Esophagus (tissue), 2 donors: Measurements from ENCODE around the gene SEC23A. TPM values are rescaled to one million over a fixed set of nuclear protein-coding genes. Genes with fewer than 3 reads are reported as not detected.
"Not testable (repeated sequence)": the region's sequence is repeated elsewhere in the genome, so short reads cannot be mapped to it uniquely, and the experiment has no call there.

Experiments
- H3K27ac ChIP-seq, 2 donors: one replicate each; pipeline ENCODE4 v1.5.1; 2013; ENCODE audit warnings: low read depth in 2 of 2, mild to moderate bottlenecking in 2 of 2, inconsistent platforms in 1 of 2, low read length in 1 of 2, moderate library complexity in 1 of 2
- H3K27me3 ChIP-seq, 2 donors: one replicate each; pipeline ENCODE4 v1.6.1; 2013; ENCODE audit warnings: low read length in 2 of 2, control low read depth in 1 of 2, mild to moderate bottlenecking in 1 of 2; ENCODE audit not compliant: insufficient read depth in 2 of 2, control insufficient read depth in 1 of 2
- H3K36me3 ChIP-seq, 2 donors: one replicate each; pipeline ENCODE4 v1.6.1; 2013; ENCODE audit warnings: low read length in 1 of 2; ENCODE audit not compliant: control insufficient read depth in 2 of 2, insufficient read depth in 2 of 2
- H3K4me1 ChIP-seq, 2 donors: one replicate each; pipeline ENCODE4 v1.6.1; 2013; ENCODE audit warnings: low read length in 1 of 2; ENCODE audit not compliant: control insufficient read depth in 2 of 2, insufficient read depth in 2 of 2
- H3K4me3 ChIP-seq, 2 donors: one replicate each; pipeline ENCODE4 v1.5.1; 2013; ENCODE audit warnings: low read length in 2 of 2, mild to moderate bottlenecking in 2 of 2, low read depth in 1 of 2, moderate library complexity in 1 of 2
- H3K9me3 ChIP-seq, 2 donors: one replicate each; pipeline ENCODE4 v1.6.1; 2013; ENCODE audit warnings: mild to moderate bottlenecking in 2 of 2, low read depth in 1 of 2, low read length in 1 of 2, moderate library complexity in 1 of 2; ENCODE audit not compliant: control insufficient read depth in 2 of 2, insufficient read depth in 1 of 2
- WGBS, 2 donors: extraction: QIAGEN DNeasy Blood & Tissue Kit; methylation state at CpG; one replicate each; pipeline ENCODE4 v1.1.7; 2013; 5-methylcytosine and 5-hydroxymethylcytosine counted together
- polyA plus RNA-seq, 2 donors: library from polyadenylated mRNA; stranded (reverse); fragments of 200-250 nt; gene quantifications; one replicate each; pipeline ENCODE4 v1.2.3, GENCODE V29; 2013
- donor health status: healthy with polysubstance abuse.
- donor health status: Bipolar disorder and iron deficiency.

The SEC23A gene
- polyA plus RNA-seq, 2 donors, result 5.9 to 12.2 TPM

- H3K9me3 ChIP-seq, H3K36me3 ChIP-seq, H3K4me1 ChIP-seq, H3K4me3 ChIP-seq, H3K27ac ChIP-seq, H3K27me3 ChIP-seq: not testable (repeated sequence)
- WGBS, 2 donors, result 94 to 96% methylated on average over 7 of the region's 7 CpGs
These were observed 33.7 kb downstream of the SEC23A start for GRCh38 chr14:39069169-39069805.

GRCh38 chr14:39060818-39061437 lies 42.1 kb downstream of the SEC23A start:
- H3K4me1 ChIP-seq, result no peaks in the 10 kb centered on the region
- H3K36me3 ChIP-seq, result peaks cover under 1 to 2% of the 10 kb centered on the region in 2 donors
- H3K27me3 ChIP-seq, result no peaks in the 10 kb centered on the region
- no peak overlapping the region for H3K27ac ChIP-seq
- H3K9me3 ChIP-seq, result peaks cover 1 to 8% of the 10 kb centered on the region in 2 donors
- H3K4me3 ChIP-seq, result no peak overlapping the region
- 92 to 95% methylated on average over 4 of the region's 4 CpGs for WGBS, 2 donors

GRCh38 chr14:39055786-39056474 lies 47.1 kb downstream of the SEC23A start:
- H3K27me3 ChIP-seq, result no peaks in the 10 kb centered on the region
- no peak overlapping the region for H3K4me3 ChIP-seq
- no peaks in the 10 kb centered on the region for H3K4me1 ChIP-seq
- no peak overlapping the region for H3K27ac ChIP-seq
- 89% methylated on average over 10 of the region's 10 CpGs for WGBS, 2 donors
- H3K36me3 ChIP-seq, result peaks cover 6 to 11% of the 10 kb centered on the region in 2 donors
- peaks cover 3 to 14% of the 10 kb centered on the region in 2 donors for H3K9me3 ChIP-seq

GRCh38 chr14:39052869-39053454 lies 50.1 kb downstream of the SEC23A start:
- not testable (repeated sequence) for H3K27ac ChIP-seq, H3K4me1 ChIP-seq, H3K27me3 ChIP-seq, H3K4me3 ChIP-seq
- Histone ChIP-seq H3K36me3 (peaks cover 6 to 15% of the 10 kb centered on the region in 2 donors), H3K9me3 (peaks cover 3 to 14% of the 10 kb centered on the region in 2 donors)
- 92 to 93% methylated on average over 5 of the region's 5 CpGs for WGBS, 2 donors

GRCh38 chr14:39050389-39050788 lies 52.6 kb downstream of the SEC23A start:
- H3K9me3 ChIP-seq, result peaks cover 0 to 3% of the 10 kb centered on the region in 2 donors
- no peak overlapping the region for H3K27ac ChIP-seq
- no peaks in the 10 kb centered on the region for H3K27me3 ChIP-seq
- no peak overlapping the region for H3K4me3 ChIP-seq
- peaks cover 3 to 17% of the 10 kb centered on the region in 2 donors for H3K36me3 ChIP-seq
- 76 to 80% methylated on average over 2 of the region's 2 CpGs for WGBS, 2 donors
- H3K4me1 ChIP-seq, result no peaks in the 10 kb centered on the region

GRCh38 chr14:39045889-39046288 lies 57.1 kb downstream of the SEC23A start:
- H3K27me3 ChIP-seq, H3K4me1 ChIP-seq, H3K27ac ChIP-seq, H3K9me3 ChIP-seq, H3K36me3 ChIP-seq, H3K4me3 ChIP-seq: not testable (repeated sequence)
- 96 to 97% methylated on average over 6 of the region's 6 CpGs for WGBS, 2 donors

DNA sequence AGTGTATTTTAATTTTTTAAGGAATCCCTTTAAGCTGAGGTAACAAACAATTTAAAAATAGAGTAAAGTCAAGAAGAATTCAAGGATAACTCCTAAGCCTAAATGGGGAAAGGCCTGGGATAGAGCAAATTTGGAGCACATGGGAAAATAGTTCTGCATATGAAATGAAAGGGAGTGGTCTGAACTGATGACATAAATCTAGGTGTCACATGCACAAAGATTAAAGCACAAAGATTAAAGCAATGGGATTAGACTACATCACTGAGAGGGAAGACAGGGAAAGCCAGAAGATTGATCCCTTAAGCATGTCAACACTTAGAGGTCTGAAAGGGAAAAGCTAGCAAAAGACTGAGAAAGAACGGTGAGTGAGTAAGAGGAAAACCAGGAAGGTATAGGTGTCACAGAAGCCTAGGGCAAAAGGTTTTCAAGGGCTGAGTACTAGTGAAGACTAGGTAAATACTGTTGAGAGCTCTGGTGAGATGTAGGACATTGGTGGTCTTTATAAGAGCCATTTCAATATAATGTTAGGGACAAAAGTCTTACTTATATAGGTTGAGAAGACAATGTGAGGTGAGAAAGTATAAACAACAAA lies 59.6 kb downstream of the SEC23A start:
- no peaks in the 10 kb centered on the region for H3K4me1 ChIP-seq
- peaks cover 0 to 10% of the 10 kb centered on the region in 2 donors for H3K36me3 ChIP-seq
- H3K4me3 ChIP-seq, result no peak overlapping the region
- no peak overlapping the region for H3K27ac ChIP-seq
- no peaks in the 10 kb centered on the region for H3K27me3 ChIP-seq
- WGBS, 2 donors, result 67 to 75% methylated on average over 1 of the region's 1 CpG
- no peaks in the 10 kb centered on the region for H3K9me3 ChIP-seq

- 96 to 99% methylated on average over 2 of the region's 2 CpGs for WGBS, 2 donors
- no peaks in the 10 kb centered on the region for H3K9me3 ChIP-seq
- peaks cover 0 to 4% of the 10 kb centered on the region in 2 donors for H3K36me3 ChIP-seq
- no peaks in the 10 kb centered on the region for H3K27me3 ChIP-seq
- H3K4me3 ChIP-seq, result no peak overlapping the region
- no peaks in the 10 kb centered on the region for H3K4me1 ChIP-seq
- H3K27ac ChIP-seq, result no peak overlapping the region
These were observed 62.5 kb downstream of the SEC23A start for GRCh38 chr14:39040529-39040928.

DNA sequence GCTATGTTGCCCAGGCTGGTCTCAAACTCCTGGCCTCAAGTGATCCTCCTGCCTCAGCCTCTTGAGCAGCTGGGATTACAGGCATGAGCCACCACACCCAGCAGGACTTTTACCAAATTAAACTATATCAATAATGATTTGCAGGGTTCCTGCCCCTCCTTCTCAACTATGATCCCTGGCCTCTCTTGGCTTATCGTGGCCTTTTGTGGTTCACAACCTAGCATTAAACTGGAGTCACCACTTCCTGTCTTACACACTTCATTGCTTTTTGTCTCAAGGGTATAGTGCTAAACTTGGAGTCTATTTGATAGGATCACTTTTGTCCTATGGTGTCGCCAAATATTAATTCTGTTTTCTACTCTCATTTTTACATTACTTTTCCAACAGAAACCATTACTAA lies 64.5 kb downstream of the SEC23A start:
- 91 to 93% methylated on average over 2 of the region's 2 CpGs for WGBS, 2 donors
- Histone ChIP-seq H3K4me3 (no peak overlapping the region), H3K27ac (no peak overlapping the region), H3K27me3 (no peaks in the 10 kb centered on the region), H3K36me3 (peaks cover 0 to 4% of the 10 kb centered on the region in 2 donors), H3K9me3 (no peaks in the 10 kb centered on the region), H3K4me1 (no peaks in the 10 kb centered on the region)
